HG03469 (cell line): ENCODE results near the gene TRAK1.

Source experiments
- ATAC-seq: cut with Tn5 transposase; IDR thresholded peaks from one replicate; pipeline ENCODE4 v1.9.1; 2021; ENCODE audit warnings: mild to moderate bottlenecking, moderate library complexity, moderate number of reproducible peaks; ENCODE audit not compliant: unreplicated experiment

TRAK1 gene

GRCh38 chr3:42267878-42268277 lies 176.7 kb downstream of the TRAK1 start:
- ATAC-seq, result no peak

GRCh38 chr3:42269647-42270046 lies 178.5 kb downstream of the TRAK1 start:
- ATAC-seq, result no peak

GRCh38 chr3:42270561-42270960 lies 179.4 kb downstream of the TRAK1 start:
- ATAC-seq, result no peak

GRCh38 chr3:42271786-42272185 lies 180.6 kb downstream of the TRAK1 start:
- ATAC-seq, result no peak

GRCh38 chr3:42273361-42273760 lies 182.2 kb downstream of the TRAK1 start:
- ATAC-seq, result no peak

GRCh38 chr3:42274266-42274665 lies 183.1 kb downstream of the TRAK1 start:
- ATAC-seq, result no peak

GRCh38 chr3:42275217-42275616 lies 184.1 kb downstream of the TRAK1 start:
- ATAC-seq, result no peak
